ENCODE results near the gene OVCA2.

DNA sequence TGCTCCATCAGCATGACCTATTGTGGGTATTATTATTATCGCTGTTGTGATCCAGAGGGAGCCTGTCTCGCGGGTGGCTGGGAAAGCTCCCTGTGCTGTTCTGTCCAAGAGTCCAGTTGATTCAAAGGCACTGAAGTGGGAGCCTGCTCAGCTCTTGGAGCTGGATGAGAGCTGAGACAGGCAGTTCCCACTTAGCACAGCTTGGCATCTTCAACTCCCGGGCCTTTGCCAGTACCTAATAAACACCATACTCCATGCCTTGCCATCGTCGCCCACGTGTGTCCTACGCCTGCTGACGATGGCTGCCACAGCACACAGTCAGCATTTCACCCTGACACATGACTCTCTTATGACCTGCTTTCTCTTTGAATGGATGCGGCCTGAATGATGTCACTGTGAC, 49.3 kb upstream of the OVCA2 start:
- TF ChIP-seq YY1 (IDR thresholded peaks at IDR 0.05; ENCODE audit: low read depth) (no peak), CEBPB (IDR thresholded peaks at IDR 0.05) (no peak), TAF1 (IDR thresholded peaks at IDR 0.05; ENCODE audit: low read depth) (no peak), TEAD4 (IDR thresholded peaks at IDR 0.05) (no peak), EGR1 (IDR thresholded peaks at IDR 0.05) (no peak), EP300 (IDR thresholded peaks at IDR 0.05; ENCODE audit: borderline replicate concordance) (no peak), RAD21 (IDR thresholded peaks at IDR 0.05; ENCODE audit: low read depth) (no peak), FOXM1 (IDR thresholded peaks at IDR 0.05; ENCODE audit: borderline replicate concordance, low read depth) (no peak), ZBTB7A (IDR thresholded peaks at IDR 0.05; ENCODE audit: low read depth) (no peak), CREB1 (IDR thresholded peaks at IDR 0.05; ENCODE audit: low read depth) (no peak)
- TF ChIP-seq, protein P1, sequence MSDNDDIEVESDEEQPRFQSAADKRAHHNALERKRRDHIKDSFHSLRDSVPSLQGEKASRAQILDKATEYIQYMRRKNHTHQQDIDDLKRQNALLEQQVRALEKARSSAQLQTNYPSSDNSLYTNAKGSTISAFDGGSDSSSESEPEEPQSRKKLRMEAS (IDR thresholded peaks at IDR 0.05), result no peak
- TF ChIP-seq, protein P2, sequence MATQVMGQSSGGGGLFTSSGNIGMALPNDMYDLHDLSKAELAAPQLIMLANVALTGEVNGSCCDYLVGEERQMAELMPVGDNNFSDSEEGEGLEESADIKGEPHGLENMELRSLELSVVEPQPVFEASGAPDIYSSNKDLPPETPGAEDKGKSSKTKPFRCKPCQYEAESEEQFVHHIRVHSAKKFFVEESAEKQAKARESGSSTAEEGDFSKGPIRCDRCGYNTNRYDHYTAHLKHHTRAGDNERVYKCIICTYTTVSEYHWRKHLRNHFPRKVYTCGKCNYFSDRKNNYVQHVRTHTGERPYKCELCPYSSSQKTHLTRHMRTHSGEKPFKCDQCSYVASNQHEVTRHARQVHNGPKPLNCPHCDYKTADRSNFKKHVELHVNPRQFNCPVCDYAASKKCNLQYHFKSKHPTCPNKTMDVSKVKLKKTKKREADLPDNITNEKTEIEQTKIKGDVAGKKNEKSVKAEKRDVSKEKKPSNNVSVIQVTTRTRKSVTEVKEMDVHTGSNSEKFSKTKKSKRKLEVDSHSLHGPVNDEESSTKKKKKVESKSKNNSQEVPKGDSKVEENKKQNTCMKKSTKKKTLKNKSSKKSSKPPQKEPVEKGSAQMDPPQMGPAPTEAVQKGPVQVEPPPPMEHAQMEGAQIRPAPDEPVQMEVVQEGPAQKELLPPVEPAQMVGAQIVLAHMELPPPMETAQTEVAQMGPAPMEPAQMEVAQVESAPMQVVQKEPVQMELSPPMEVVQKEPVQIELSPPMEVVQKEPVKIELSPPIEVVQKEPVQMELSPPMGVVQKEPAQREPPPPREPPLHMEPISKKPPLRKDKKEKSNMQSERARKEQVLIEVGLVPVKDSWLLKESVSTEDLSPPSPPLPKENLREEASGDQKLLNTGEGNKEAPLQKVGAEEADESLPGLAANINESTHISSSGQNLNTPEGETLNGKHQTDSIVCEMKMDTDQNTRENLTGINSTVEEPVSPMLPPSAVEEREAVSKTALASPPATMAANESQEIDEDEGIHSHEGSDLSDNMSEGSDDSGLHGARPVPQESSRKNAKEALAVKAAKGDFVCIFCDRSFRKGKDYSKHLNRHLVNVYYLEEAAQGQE (IDR thresholded peaks at IDR 0.05; ENCODE audit: low read depth), result no peak
- TF ChIP-seq, protein P3, sequence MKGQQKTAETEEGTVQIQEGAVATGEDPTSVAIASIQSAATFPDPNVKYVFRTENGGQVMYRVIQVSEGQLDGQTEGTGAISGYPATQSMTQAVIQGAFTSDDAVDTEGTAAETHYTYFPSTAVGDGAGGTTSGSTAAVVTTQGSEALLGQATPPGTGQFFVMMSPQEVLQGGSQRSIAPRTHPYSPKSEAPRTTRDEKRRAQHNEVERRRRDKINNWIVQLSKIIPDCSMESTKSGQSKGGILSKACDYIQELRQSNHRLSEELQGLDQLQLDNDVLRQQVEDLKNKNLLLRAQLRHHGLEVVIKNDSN (IDR thresholded peaks at IDR 0.05), result no peak

Measured in Ishikawa (cell line).